GM13977 (cell line): ENCODE measurements around the gene SLC5A5.

Source experiments
- DNase-seq: peaks from one replicate; pipeline ENCODE4 v3.0.0; 2012; ENCODE audit warnings: low spot score
- in situ Hi-C: fragments of 300-500 bp; cut with MboI; formaldehyde crosslinking; loops from one replicate; pipeline ENCODE4 v1.12.0; 2022; ENCODE audit warnings: low sequenced_read_pairs, low pct_unique_long_range_greater_than_20kb, mixed read lengths, inconsistent platforms; ENCODE audit not compliant: unreplicated experiment
- TF ChIP-seq, protein P1 (sequence below): IDR thresholded peaks from 2 replicates; pipeline ENCODE4 v1.5.1; 2012; ENCODE audit warnings: mild to moderate bottlenecking, control low read depth; ENCODE audit not compliant: insufficient read depth; ENCODE audit errors: extremely low read depth, missing control alignments

The SLC5A5 gene

DNA sequence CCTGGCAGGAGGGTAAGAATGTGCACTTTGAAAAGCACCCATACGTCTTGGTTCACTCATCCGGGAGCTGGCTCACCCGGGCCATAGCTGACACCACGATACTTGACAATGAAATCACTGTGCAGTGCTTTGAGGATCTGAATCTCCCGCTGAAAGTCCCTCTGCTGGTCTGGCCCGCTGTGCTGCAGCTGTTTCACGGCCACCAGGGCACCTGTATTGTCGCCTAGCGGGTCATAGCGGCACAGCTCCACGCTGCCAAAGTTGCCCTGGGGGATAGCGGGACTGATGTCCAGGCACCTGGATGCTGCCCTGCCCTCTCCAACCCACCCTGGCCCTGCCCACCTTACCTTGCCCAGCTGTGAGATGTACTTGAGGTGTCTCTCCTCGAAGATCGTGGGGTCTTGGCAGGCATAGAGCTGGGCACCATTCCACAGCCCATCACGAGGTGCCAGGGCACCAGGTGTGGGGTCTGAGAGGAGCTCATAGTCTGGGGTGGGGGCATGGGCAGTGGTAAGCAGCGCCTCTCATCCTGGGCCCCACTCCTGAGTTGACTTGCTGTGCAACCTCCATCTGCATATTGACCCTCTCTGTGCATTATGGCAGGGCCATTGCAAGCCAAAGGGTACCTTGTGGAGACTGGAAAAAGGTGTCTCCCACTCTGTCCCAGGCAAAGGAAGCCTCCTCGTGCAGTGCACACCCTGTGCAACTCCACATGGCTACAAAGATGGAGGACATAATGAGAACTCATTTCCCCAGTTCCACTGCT is 39.1 kb upstream of the SLC5A5 start:
- no peak for DNase-seq
- in situ Hi-C loops = no loop called here
- TF ChIP-seq, protein P1, sequence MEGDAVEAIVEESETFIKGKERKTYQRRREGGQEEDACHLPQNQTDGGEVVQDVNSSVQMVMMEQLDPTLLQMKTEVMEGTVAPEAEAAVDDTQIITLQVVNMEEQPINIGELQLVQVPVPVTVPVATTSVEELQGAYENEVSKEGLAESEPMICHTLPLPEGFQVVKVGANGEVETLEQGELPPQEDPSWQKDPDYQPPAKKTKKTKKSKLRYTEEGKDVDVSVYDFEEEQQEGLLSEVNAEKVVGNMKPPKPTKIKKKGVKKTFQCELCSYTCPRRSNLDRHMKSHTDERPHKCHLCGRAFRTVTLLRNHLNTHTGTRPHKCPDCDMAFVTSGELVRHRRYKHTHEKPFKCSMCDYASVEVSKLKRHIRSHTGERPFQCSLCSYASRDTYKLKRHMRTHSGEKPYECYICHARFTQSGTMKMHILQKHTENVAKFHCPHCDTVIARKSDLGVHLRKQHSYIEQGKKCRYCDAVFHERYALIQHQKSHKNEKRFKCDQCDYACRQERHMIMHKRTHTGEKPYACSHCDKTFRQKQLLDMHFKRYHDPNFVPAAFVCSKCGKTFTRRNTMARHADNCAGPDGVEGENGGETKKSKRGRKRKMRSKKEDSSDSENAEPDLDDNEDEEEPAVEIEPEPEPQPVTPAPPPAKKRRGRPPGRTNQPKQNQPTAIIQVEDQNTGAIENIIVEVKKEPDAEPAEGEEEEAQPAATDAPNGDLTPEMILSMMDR = no peak

DNA sequence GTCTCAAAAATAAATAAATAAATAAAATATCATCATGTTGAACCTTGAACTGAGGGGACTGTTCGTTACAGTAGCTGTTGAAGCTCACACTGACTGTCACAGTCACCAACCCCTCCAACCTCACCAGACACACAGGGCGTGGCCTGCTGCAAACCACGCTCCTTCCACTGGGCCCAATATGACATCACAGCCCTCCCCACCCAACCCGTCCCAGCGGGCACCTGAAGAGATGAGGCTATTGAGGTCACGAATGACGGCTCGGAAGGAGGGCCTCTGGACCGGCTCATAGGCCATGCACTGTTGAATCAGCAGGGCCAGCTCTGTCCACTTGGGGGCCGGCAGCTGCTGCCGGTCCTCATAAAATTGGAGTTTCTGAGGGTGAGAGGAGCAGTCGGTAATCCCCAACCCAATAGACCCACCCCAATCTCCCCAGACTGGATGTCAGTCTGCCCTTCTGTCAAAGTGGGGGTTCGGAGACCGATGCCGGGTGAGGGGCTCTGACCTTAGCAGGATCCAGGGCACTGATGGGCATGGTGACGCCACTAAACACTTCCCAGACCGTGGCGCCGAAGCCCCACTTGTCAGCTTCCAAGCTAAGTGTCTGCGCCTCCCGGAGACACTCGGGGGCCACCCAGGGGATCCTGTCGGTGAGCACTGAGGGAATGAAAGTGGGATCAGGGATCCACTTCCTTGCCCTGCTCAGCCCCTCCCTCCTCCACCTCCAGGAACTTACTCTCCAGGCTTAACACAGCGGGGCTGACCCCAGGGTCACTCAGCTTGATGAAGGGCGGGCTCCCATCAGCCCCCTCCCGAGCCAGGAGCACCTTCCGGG is 37.2 kb upstream of the SLC5A5 start:
- DNase-seq = no peak
- TF ChIP-seq, protein P1 = no peak
- in situ Hi-C loops = no loop called here

DNA sequence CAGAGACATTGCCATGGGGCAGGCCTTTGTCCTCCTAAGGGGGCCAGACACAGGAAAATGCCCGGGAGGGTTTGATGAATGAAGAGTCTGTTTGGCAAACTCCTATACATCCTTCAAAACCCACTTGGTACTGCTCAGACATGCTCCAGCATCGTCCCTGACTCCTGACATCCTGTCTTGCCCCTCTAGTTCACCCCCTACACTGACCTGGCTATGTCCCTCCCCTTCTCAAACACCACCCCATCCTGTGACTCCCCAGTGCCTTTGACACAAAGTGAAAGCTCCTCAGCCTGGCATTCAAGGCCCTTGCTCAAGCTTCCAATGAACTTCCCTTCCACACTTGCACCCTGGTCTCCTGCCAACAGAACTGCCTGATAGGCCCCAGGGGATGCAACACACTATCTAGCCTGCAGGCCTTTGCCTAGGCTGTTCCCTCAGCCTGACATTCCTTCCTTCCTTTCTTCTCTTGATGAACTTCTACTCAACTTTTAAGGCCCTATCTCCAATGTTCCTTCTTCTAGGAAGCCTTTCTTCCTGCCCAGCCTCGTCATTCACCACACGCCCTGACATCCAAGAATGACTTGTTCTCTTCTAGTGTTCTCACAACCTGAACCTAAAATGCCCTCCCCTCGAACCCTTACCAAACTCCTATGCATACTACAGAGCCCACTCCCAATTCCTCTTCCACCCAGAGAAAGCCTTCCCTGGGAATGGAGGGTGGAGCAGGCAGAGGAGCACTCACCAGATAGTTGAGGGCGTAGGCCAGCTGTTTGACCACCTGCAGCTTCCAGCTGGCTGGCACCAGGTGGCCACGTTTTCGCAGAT is 36.4 kb upstream of the SLC5A5 start:
- in situ Hi-C loops = no loop called here
- DNase-seq = no peak
- TF ChIP-seq, protein P1 = no peak

DNA sequence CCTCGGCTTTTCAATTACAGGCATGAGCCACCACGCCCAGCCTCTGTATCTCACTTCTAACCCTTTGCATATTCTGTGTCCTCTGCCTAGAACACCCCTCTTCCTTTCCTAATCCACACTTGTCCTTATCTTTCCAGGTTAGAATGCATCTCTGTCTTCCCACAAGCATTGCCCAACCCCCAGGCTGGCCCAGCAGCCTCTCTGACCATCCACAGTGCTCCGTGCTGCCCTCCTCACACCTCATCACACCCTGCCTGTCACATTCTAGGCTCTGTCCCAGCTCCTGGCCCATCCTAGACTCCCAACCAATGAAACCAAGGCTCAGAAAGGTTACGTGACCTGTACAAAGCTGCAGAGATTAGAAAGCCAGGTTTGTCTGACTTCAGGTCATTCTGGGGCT is 35.2 kb upstream of the SLC5A5 start:
- in situ Hi-C loops = no loop called here
- no peak for DNase-seq
- TF ChIP-seq, protein P1 = no peak

DNA sequence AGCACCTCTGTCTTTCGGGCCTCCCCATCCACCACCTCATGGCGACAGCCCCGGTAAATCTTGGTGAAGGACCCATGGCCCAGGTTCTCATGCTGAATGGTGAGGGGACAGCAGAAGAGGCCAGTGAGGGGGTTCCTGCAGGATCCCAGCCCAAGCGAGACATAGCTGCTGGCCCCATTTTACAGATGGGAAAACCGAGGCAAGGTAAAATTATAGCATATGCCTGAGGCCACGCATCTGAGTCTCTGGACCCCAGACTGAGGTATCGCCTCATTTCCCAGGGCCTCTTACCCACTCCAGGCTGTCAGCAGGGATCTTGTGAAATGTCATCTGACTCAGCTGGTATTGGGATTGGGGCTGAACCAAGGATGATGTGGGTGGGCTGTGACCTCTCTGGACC is 33.8 kb upstream of the SLC5A5 start:
- in situ Hi-C loops = no loop called here
- DNase-seq = no peak
- TF ChIP-seq, protein P1 = no peak

DNA sequence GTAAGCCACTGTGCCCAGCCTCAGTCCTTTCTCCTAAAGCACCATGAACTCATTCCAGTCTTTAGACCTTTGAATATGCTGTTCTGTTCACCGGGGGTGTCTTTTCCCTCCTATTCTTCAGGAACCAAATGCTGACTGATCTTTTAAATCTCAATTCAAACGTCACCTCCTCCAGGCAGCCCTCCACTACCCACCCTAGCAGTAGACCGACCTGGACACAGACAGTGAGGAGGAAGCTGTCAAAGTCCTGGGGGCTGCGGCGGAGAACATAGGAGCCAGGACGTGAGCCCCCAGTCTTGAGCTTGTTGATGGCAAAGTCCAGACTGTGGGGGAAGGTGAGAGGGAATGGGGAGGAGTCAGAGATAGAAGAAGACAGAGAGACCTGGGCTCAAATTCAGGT is 31.7 kb upstream of the SLC5A5 start:
- TF ChIP-seq, protein P1 = no peak
- DNase-seq = no peak
- in situ Hi-C loops = no loop called here
